HG03175 (cell line): ENCODE measurements around the gene HOXD1.

Experiments used
- ATAC-seq: cut with Tn5 transposase; IDR thresholded peaks from one replicate; pipeline ENCODE4 v1.9.1; 2021; ENCODE audit warnings: mild to moderate bottlenecking, moderate library complexity; ENCODE audit not compliant: unreplicated experiment

The HOXD1 gene

DNA sequence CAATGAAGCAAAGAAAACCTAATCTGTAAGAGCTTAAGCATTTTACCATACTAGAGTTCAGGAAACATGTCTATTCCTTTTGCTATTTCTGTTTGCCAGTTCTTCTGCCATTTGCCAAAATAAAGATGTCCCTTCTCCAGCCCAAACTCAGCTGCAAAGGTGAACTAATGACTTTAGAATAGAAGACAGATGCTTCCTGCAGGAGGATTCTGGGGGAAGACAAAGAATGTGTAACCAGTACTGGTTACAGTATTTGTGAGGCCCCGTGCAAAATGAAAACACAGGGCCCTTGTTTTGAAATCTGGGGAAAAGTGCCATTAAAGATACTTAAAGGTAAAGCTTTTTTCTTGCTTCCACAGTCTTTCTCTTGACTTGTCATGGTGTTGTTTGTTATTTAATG lies 46.5 kb downstream of the HOXD1 start:
- ATAC-seq = no peak

DNA sequence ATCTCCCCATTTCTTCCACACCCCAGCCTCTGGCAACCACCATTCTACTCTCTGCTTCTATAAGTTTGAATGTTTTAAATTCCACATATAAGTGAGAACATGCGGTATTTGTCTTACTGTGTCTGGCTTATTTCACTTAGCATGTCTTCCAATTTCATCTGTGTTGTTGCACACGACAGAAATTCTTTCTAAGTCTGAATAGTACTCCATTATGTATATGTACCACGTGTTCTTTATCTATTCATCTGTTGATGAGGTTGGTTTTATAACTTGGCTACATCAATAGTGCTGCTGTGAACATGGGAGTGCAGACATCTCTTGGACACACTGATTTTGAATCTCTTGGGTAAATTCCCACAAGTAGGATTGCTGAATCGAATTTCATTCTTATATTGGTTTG lies 49.0 kb downstream of the HOXD1 start:
- no peak for ATAC-seq

DNA sequence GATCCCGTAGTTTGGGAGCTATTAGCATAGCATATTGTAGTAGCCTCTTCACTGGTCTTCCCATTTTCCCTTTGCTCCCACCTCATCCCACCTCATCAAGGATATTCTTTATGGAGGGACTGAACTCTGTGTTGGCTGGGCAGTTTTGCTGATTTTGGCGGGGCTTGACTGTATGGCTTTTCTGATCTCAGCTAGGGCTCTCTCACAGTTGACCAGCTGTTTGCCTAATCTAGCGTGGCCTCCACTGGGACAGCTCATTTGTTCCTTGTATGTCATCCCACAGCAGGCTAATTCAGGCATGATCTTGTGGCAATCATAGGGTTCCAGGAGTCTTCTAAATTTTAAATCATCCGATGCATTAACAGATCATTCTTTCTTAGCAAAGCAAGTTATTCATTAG lies 50.6 kb downstream of the HOXD1 start:
- ATAC-seq = no peak

DNA sequence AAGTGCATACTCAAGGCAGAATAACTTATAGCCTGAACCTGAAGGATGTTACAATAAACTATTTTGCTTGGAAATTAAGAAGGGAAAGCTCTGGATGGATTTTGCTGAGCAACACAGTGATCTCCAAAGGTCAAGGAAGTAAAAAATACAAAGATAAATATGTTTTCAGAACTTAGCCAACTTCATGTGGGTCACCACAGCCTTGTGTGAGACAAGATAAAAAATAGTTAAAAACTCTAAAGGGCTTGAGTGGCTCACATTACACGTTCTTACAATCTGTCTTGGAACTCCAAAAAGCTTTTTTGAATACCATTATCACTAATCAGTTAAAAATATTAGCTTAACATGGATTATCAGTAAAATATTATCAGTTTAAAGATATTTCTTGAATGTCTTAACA lies 51.8 kb downstream of the HOXD1 start:
- ATAC-seq = no peak
